Liver (tissue), 9 donors: Measurements from ENCODE around the gene CENPU. TPM values are rescaled to one million over a fixed set of nuclear protein-coding genes. Genes with fewer than 3 reads are reported as not detected.

Experiments used
- DNase-seq: peaks from one replicate; pipeline ENCODE4 v3.0.0-alpha.2; 2017; ENCODE audit warnings: low spot score
- H3K27ac ChIP-seq, 2 donors: one replicate each; pipeline ENCODE4 v1.7.0; 2013; ENCODE audit warnings: inconsistent platforms in 2 of 2, low read length in 2 of 2, control low read depth in 1 of 2, low read depth in 1 of 2, mild to moderate bottlenecking in 1 of 2
- H3K27me3 ChIP-seq, 4 donors: one replicate each; pipeline versions ENCODE4 v1.6.1 to v1.7.0; 2013; ENCODE audit warnings: low read length in 3 of 4, inconsistent platforms in 1 of 4, mild to moderate bottlenecking in 1 of 4, moderate library complexity in 1 of 4; ENCODE audit not compliant: control insufficient read depth in 4 of 4, insufficient read depth in 4 of 4
- H3K36me3 ChIP-seq, 4 donors: one replicate each; pipeline versions ENCODE4 v1.6.1 to v1.7.0; 2013; ENCODE audit warnings: low read length in 3 of 4, mild to moderate bottlenecking in 3 of 4, low read depth in 1 of 4, moderate library complexity in 1 of 4; ENCODE audit not compliant: control insufficient read depth in 4 of 4, insufficient read depth in 3 of 4
- H3K4me1 ChIP-seq, 4 donors: one replicate each; pipeline versions ENCODE4 v1.6.1 to v1.7.0; 2013; ENCODE audit warnings: low read length in 3 of 4, mild to moderate bottlenecking in 3 of 4, moderate library complexity in 1 of 4; ENCODE audit not compliant: control insufficient read depth in 4 of 4, insufficient read depth in 4 of 4
- H3K4me3 ChIP-seq, 3 donors: one replicate each; pipeline versions ENCODE4 v1.6.1 to v1.7.0; 2013; ENCODE audit warnings: low read length in 3 of 3, control low read depth in 1 of 3, low read depth in 1 of 3, mild to moderate bottlenecking in 1 of 3
- H3K9ac ChIP-seq, 2 donors: one replicate each; pipeline ENCODE4 v1.7.0; 2013; ENCODE audit warnings: low read length in 2 of 2, mild to moderate bottlenecking in 2 of 2, moderate library complexity in 2 of 2, control low read depth in 1 of 2, low read depth in 1 of 2
- H3K9me3 ChIP-seq, 4 donors: one replicate each; pipeline versions ENCODE4 v1.6.1 to v1.7.0; 2013; ENCODE audit warnings: low read length in 3 of 4; ENCODE audit not compliant: control insufficient read depth in 4 of 4
- ATF3 ChIP-seq: IDR thresholded peaks from 2 replicates; pipeline ENCODE4 v1.6.1; 2016; ENCODE audit warnings: antibody characterized with exemption
- CTCF ChIP-seq: fragments of 150-350 bp; IDR thresholded peaks from 2 replicates; pipeline ENCODE4 v1.5.1; 2017; ENCODE audit warnings: improper control_type of control experiment, low read depth, low read length; ENCODE audit not compliant: missing input control
- EGR1 ChIP-seq, 2 donors: IDR thresholded peaks; 2 replicates each; pipeline ENCODE4 v1.6.1; 2016 to 2018; ENCODE audit warnings: antibody characterized with exemption in 2 of 2, low read depth in 2 of 2
- FOXA1 ChIP-seq: IDR thresholded peaks from 2 replicates; pipeline ENCODE4 v1.6.1; 2016; ENCODE audit warnings: antibody characterized with exemption
- FOXA2 ChIP-seq: IDR thresholded peaks from 2 replicates; pipeline ENCODE4 v1.6.1; 2016; ENCODE audit warnings: antibody characterized with exemption
- HNF4A ChIP-seq, 2 donors: conservative IDR thresholded peaks; 2 replicates each; pipeline ENCODE4 v1.6.1; 2016; ENCODE audit warnings: antibody characterized with exemption in 2 of 2, mild to moderate bottlenecking in 2 of 2
- HNF4G ChIP-seq: IDR thresholded peaks from 2 replicates; pipeline ENCODE4 v1.6.1; 2016; ENCODE audit warnings: antibody characterized with exemption
- JUND ChIP-seq, 2 donors: IDR thresholded peaks; 2 replicates each; pipeline ENCODE4 v1.6.1; 2016; ENCODE audit warnings: antibody characterized with exemption in 2 of 2
- MAX ChIP-seq: IDR thresholded peaks from 2 replicates; pipeline ENCODE4 v1.6.1; 2016; ENCODE audit warnings: antibody characterized with exemption
- NR2F2 ChIP-seq: IDR thresholded peaks from 2 replicates; pipeline ENCODE4 v1.6.1; 2016; ENCODE audit warnings: antibody characterized with exemption
- RAD21 ChIP-seq, 2 donors: IDR thresholded peaks; 2 replicates each; pipeline ENCODE4 v1.6.1; 2016; ENCODE audit warnings: antibody characterized with exemption in 2 of 2, mild to moderate bottlenecking in 2 of 2
- REST ChIP-seq: IDR thresholded peaks from 2 replicates; pipeline ENCODE4 v1.6.1; 2016; ENCODE audit warnings: antibody characterized with exemption, mild to moderate bottlenecking
- RXRA ChIP-seq, 2 donors: IDR thresholded peaks; 2 replicates each; pipeline ENCODE4 v1.6.1; 2017 to 2018; ENCODE audit warnings: antibody characterized with exemption in 2 of 2, mild to moderate bottlenecking in 1 of 2
- SP1 ChIP-seq: IDR thresholded peaks from 2 replicates; pipeline ENCODE4 v1.6.1; 2018; ENCODE audit warnings: antibody characterized with exemption, mild to moderate bottlenecking
- WGBS: extraction: QIAGEN DNeasy Blood & Tissue Kit; methylation state at CpG from one replicate; pipeline ENCODE4 v1.1.7; 2013; 5-methylcytosine and 5-hydroxymethylcytosine counted together
- polyA plus RNA-seq, 2 donors: library from polyadenylated mRNA; stranded (reverse) in 1 of 2; unstranded in 1 of 2; fragments of 200-250 nt in 1 of 2; fragments of >200 nt in 1 of 2; fragmentation: Nextera tagmentation in 1 of 2; extraction: Ambion mirVana in 1 of 2; gene quantifications; one replicate each; pipeline versions ENCODE4 v1.2.1 to v1.2.3, GENCODE V29; 2013 to 2015
- total RNA-seq, 2 donors: library from RNA; depleted of rRNA; stranded (reverse); fragments of >200 nt; gene quantifications; one replicate each; pipeline ENCODE4 v1.2.3, GENCODE V29; 2014
- TF ChIP-seq, protein P1 (sequence below): IDR thresholded peaks from 2 replicates; pipeline ENCODE4 v1.6.1; 2016; ENCODE audit warnings: antibody characterized with exemption
- donor health status: healthy.
- donor health status: healthy.
- donor health status: healthy.
- donor health status: healthy.
- donor health status: healthy.

The CENPU gene
- total and polyA plus RNA-seq, 4 donors, result 1.2 to 22.0 (median 1.8) TPM

GRCh38 chr4:184674011-184674410 lies 59.9 kb downstream of the CENPU start (continued):
- no peak for TF ChIP-seq ATF3

- Histone ChIP-seq H3K4me1 (no peaks in the 10 kb centered on the region), H3K4me3 (no peak overlapping the region), H3K9ac (no peak overlapping the region), H3K36me3 (peaks cover 0 to 17% (median 10%) of the 10 kb centered on the region in 4 donors), H3K9me3 (no peaks in the 10 kb centered on the region), H3K27me3 (no peaks in the 10 kb centered on the region), H3K27ac (no peak overlapping the region)
- 96% methylated on average over 6 of the region's 6 CpGs for WGBS
- DNase-seq, result no peak
- no peak for TF ChIP-seq RXRA (IDR thresholded peaks at IDR 0.05)
- TF ChIP-seq EGR1 (IDR thresholded peaks at IDR 0.05; ENCODE audit: low read depth in 2 of 2), result no peak
These were observed 61.2 kb downstream of the CENPU start for GRCh38 chr4:184672741-184673140.

GRCh38 chr4:184671101-184671500 lies 62.8 kb downstream of the CENPU start:
- Histone ChIP-seq H3K27me3 (no peaks in the 10 kb centered on the region), H3K4me1 (peaks cover 0 to 10% (median 1%) of the 10 kb centered on the region in 4 donors), H3K36me3 (peaks cover 0 to 17% (median 10%) of the 10 kb centered on the region in 4 donors), H3K4me3 (no peak overlapping the region), H3K27ac (no peak overlapping the region), H3K9me3 (no peaks in the 10 kb centered on the region), H3K9ac (no peak overlapping the region)
- DNase-seq, result no peak
- WGBS, result 92% methylated on average over 9 of the region's 9 CpGs
- no peak for TF ChIP-seq REST
- TF ChIP-seq NR2F2, result no peak
- no peak for TF ChIP-seq JUND (IDR thresholded peaks at IDR 0.05)
- TF ChIP-seq FOXA1, result no peak
- no peak for TF ChIP-seq CTCF
- no peak for TF ChIP-seq HNF4A (conservative IDR thresholded peaks at IDR 0.05)
- TF ChIP-seq SP1, result no peak
- no peak for TF ChIP-seq FOXA2
- TF ChIP-seq ATF3, result no peak
- TF ChIP-seq RAD21 (IDR thresholded peaks at IDR 0.05), result no peak
- TF ChIP-seq HNF4G, result no peak
- no peak for TF ChIP-seq RXRA (IDR thresholded peaks at IDR 0.05)
- TF ChIP-seq, protein P1, sequence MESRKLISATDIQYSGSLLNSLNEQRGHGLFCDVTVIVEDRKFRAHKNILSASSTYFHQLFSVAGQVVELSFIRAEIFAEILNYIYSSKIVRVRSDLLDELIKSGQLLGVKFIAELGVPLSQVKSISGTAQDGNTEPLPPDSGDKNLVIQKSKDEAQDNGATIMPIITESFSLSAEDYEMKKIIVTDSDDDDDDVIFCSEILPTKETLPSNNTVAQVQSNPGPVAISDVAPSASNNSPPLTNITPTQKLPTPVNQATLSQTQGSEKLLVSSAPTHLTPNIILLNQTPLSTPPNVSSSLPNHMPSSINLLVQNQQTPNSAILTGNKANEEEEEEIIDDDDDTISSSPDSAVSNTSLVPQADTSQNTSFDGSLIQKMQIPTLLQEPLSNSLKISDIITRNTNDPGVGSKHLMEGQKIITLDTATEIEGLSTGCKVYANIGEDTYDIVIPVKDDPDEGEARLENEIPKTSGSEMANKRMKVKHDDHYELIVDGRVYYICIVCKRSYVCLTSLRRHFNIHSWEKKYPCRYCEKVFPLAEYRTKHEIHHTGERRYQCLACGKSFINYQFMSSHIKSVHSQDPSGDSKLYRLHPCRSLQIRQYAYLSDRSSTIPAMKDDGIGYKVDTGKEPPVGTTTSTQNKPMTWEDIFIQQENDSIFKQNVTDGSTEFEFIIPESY, result no peak
- TF ChIP-seq MAX, result no peak
